ENCODE results near the gene NOP10.

- TF ChIP-seq, protein P1, sequence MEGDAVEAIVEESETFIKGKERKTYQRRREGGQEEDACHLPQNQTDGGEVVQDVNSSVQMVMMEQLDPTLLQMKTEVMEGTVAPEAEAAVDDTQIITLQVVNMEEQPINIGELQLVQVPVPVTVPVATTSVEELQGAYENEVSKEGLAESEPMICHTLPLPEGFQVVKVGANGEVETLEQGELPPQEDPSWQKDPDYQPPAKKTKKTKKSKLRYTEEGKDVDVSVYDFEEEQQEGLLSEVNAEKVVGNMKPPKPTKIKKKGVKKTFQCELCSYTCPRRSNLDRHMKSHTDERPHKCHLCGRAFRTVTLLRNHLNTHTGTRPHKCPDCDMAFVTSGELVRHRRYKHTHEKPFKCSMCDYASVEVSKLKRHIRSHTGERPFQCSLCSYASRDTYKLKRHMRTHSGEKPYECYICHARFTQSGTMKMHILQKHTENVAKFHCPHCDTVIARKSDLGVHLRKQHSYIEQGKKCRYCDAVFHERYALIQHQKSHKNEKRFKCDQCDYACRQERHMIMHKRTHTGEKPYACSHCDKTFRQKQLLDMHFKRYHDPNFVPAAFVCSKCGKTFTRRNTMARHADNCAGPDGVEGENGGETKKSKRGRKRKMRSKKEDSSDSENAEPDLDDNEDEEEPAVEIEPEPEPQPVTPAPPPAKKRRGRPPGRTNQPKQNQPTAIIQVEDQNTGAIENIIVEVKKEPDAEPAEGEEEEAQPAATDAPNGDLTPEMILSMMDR (IDR thresholded peaks at IDR 0.05): no peak
- no peak for TF ChIP-seq POLR2A (IDR thresholded peaks at IDR 0.05)
Measured at GRCh38 chr15:34376856-34377255, 33.9 kb upstream of the NOP10 start.

Measured in tibial nerve (tissue), 3 donors.